Measurements from ENCODE around the gene BMP8A.
A peak's percentile ranks its signal among the peaks of the same experiment; 100 is the strongest.
"Not testable (repeated sequence)": the region's sequence is repeated elsewhere in the genome, so short reads cannot be mapped to it uniquely, and the experiment has no call there.

Gene BMP8A

GRCh38 chr1:39450041-39450440 is 41.4 kb upstream of the BMP8A start:
- H3K23ac ChIP-seq (ENCODE audit: low read length in 2 of 2); H3K9ac ChIP-seq (ENCODE audit: low read length); H3K27me3 ChIP-seq (ENCODE audit: control insufficient read depth in 1 of 2, insufficient read depth in 1 of 2, low read length in 2 of 2); H2BK120ac ChIP-seq (ENCODE audit: low read depth, low read length); H3K14ac ChIP-seq (ENCODE audit: low read length in 2 of 2); H3K4me3 ChIP-seq (ENCODE audit: insufficient read depth in 1 of 2, low read depth in 1 of 2, low read length in 2 of 2); H4K91ac ChIP-seq (ENCODE audit: low read length); H4K8ac ChIP-seq (ENCODE audit: low read length); H2BK15ac ChIP-seq (ENCODE audit: low read depth, poor library complexity, severe bottlenecking); H3K18ac ChIP-seq (ENCODE audit: low read depth in 1 of 2, low read length in 2 of 2); H3K4me1 ChIP-seq (ENCODE audit: control insufficient read depth, insufficient read depth, low read depth, low read length); H3K4me2 ChIP-seq (ENCODE audit: low read length, poor library complexity, severe bottlenecking); H3K27ac ChIP-seq (ENCODE audit: low read length, poor library complexity, severe bottlenecking); H2AK5ac ChIP-seq (ENCODE audit: low read length, severe bottlenecking); H2AFZ ChIP-seq (ENCODE audit: low read depth, low read length); DNase-seq; H3K9me3 ChIP-seq (ENCODE audit: control insufficient read depth, low read length); H3K4ac ChIP-seq (ENCODE audit: low read depth in 1 of 2, low read length in 2 of 2); H2BK12ac ChIP-seq (ENCODE audit: low read length in 2 of 2); H2BK5ac ChIP-seq (ENCODE audit: low read depth, low read length, poor library complexity, severe bottlenecking): not testable (repeated sequence)
- H3K79me1 ChIP-seq (replicated peaks; ENCODE audit: low read length, poor library complexity, severe bottlenecking), result peaks cover 14% of the 10 kb centered on the region
- 98% methylated on average over 4 of the region's 4 CpGs for WGBS
- peaks cover 52 to 95% of the 10 kb centered on the region in 2 experiments for H3K36me3 ChIP-seq (ENCODE audit: control insufficient read depth in 1 of 2, insufficient read depth in 2 of 2, low read depth in 1 of 2, low read length in 2 of 2)

GRCh38 chr1:39450956-39451606 is 40.4 kb upstream of the BMP8A start:
- Histone ChIP-seq H3K4ac (ENCODE audit: low read depth in 1 of 2, low read length in 2 of 2) (no peak overlapping the region), H3K9ac (ENCODE audit: low read length) (peak overlapping the region; percentile 31), H3K9me3 (ENCODE audit: control insufficient read depth, low read length) (no peaks in the 10 kb centered on the region), H3K36me3 (ENCODE audit: control insufficient read depth in 1 of 2, insufficient read depth in 2 of 2, low read depth in 1 of 2, low read length in 2 of 2) (peaks cover 57 to 95% of the 10 kb centered on the region in 2 experiments), H3K18ac (ENCODE audit: low read depth in 1 of 2, low read length in 2 of 2) (no peak overlapping the region), H3K4me1 (ENCODE audit: control insufficient read depth, insufficient read depth, low read depth, low read length) (no peaks in the 10 kb centered on the region), H4K8ac (ENCODE audit: low read length) (no peak overlapping the region), H3K4me2 (ENCODE audit: low read length, poor library complexity, severe bottlenecking) (no peak overlapping the region), H3K23ac (ENCODE audit: low read length in 2 of 2) (no peak overlapping the region), H2BK120ac (ENCODE audit: low read depth, low read length) (no peak overlapping the region), H2AK5ac (ENCODE audit: low read length, severe bottlenecking) (no peak overlapping the region), H2BK15ac (ENCODE audit: low read depth, poor library complexity, severe bottlenecking) (no peak overlapping the region), H3K27ac (ENCODE audit: low read length, poor library complexity, severe bottlenecking) (peak overlapping the region; percentile 2), H3K27me3 (ENCODE audit: control insufficient read depth in 1 of 2, insufficient read depth in 1 of 2, low read length in 2 of 2) (no peaks in the 10 kb centered on the region), H2AFZ (ENCODE audit: low read depth, low read length) (no peak overlapping the region), H3K4me3 (ENCODE audit: insufficient read depth in 1 of 2, low read depth in 1 of 2, low read length in 2 of 2) (no peak overlapping the region), H3K79me1 (replicated peaks; ENCODE audit: low read length, poor library complexity, severe bottlenecking) (peaks cover 17% of the 10 kb centered on the region), H4K91ac (ENCODE audit: low read length) (no peak overlapping the region), H3K14ac (ENCODE audit: low read length in 2 of 2) (no peak overlapping the region), H2BK5ac (ENCODE audit: low read depth, low read length, poor library complexity, severe bottlenecking) (no peak overlapping the region), H2BK12ac (ENCODE audit: low read length in 2 of 2) (no peak overlapping the region)
- WGBS, result 56% methylated on average over 10 of the region's 10 CpGs
- peak; percentile 88 for DNase-seq

- Histone ChIP-seq H3K18ac (ENCODE audit: low read depth in 1 of 2, low read length in 2 of 2) (no peak overlapping the region), H2AK5ac (ENCODE audit: low read length, severe bottlenecking) (no peak overlapping the region), H2AFZ (ENCODE audit: low read depth, low read length) (no peak overlapping the region), H3K79me1 (replicated peaks; ENCODE audit: low read length, poor library complexity, severe bottlenecking) (peaks cover 18% of the 10 kb centered on the region), H3K27ac (ENCODE audit: low read length, poor library complexity, severe bottlenecking) (no peak overlapping the region), H3K14ac (ENCODE audit: low read length in 2 of 2) (no peak overlapping the region), H3K4me2 (ENCODE audit: low read length, poor library complexity, severe bottlenecking) (no peak overlapping the region), H4K91ac (ENCODE audit: low read length) (no peak overlapping the region), H3K9ac (ENCODE audit: low read length) (no peak overlapping the region), H3K36me3 (ENCODE audit: control insufficient read depth in 1 of 2, insufficient read depth in 2 of 2, low read depth in 1 of 2, low read length in 2 of 2) (peaks cover 58 to 96% of the 10 kb centered on the region in 2 experiments), H2BK120ac (ENCODE audit: low read depth, low read length) (no peak overlapping the region), H3K4me3 (ENCODE audit: insufficient read depth in 1 of 2, low read depth in 1 of 2, low read length in 2 of 2) (no peak overlapping the region), H2BK5ac (ENCODE audit: low read depth, low read length, poor library complexity, severe bottlenecking) (no peak overlapping the region), H4K8ac (ENCODE audit: low read length) (no peak overlapping the region), H2BK12ac (ENCODE audit: low read length in 2 of 2) (no peak overlapping the region), H2BK15ac (ENCODE audit: low read depth, poor library complexity, severe bottlenecking) (no peak overlapping the region), H3K4me1 (ENCODE audit: control insufficient read depth, insufficient read depth, low read depth, low read length) (no peaks in the 10 kb centered on the region), H3K9me3 (ENCODE audit: control insufficient read depth, low read length) (no peaks in the 10 kb centered on the region), H3K4ac (ENCODE audit: low read depth in 1 of 2, low read length in 2 of 2) (no peak overlapping the region), H3K27me3 (ENCODE audit: control insufficient read depth in 1 of 2, insufficient read depth in 1 of 2, low read length in 2 of 2) (no peaks in the 10 kb centered on the region), H3K23ac (ENCODE audit: low read length in 2 of 2) (no peak overlapping the region)
- no peak for DNase-seq
- 97% methylated on average over 7 of the region's 7 CpGs for WGBS
Observed at GRCh38 chr1:39452081-39452480, 39.4 kb upstream of the BMP8A start.

GRCh38 chr1:39452540-39452939 is 38.9 kb upstream of the BMP8A start:
- Histone ChIP-seq H3K4me3 (ENCODE audit: insufficient read depth in 1 of 2, low read depth in 1 of 2, low read length in 2 of 2) (no peak overlapping the region), H2BK12ac (ENCODE audit: low read length in 2 of 2) (no peak overlapping the region), H3K23ac (ENCODE audit: low read length in 2 of 2) (no peak overlapping the region), H2BK5ac (ENCODE audit: low read depth, low read length, poor library complexity, severe bottlenecking) (no peak overlapping the region), H3K14ac (ENCODE audit: low read length in 2 of 2) (no peak overlapping the region), H2AFZ (ENCODE audit: low read depth, low read length) (no peak overlapping the region), H3K4me1 (ENCODE audit: control insufficient read depth, insufficient read depth, low read depth, low read length) (no peaks in the 10 kb centered on the region), H3K79me1 (replicated peaks; ENCODE audit: low read length, poor library complexity, severe bottlenecking) (peaks cover 18% of the 10 kb centered on the region), H3K27ac (ENCODE audit: low read length, poor library complexity, severe bottlenecking) (peak overlapping the region; percentile 43), H3K9ac (ENCODE audit: low read length) (no peak overlapping the region), H2AK5ac (ENCODE audit: low read length, severe bottlenecking) (no peak overlapping the region), H3K18ac (ENCODE audit: low read depth in 1 of 2, low read length in 2 of 2) (no peak overlapping the region), H2BK120ac (ENCODE audit: low read depth, low read length) (no peak overlapping the region), H3K9me3 (ENCODE audit: control insufficient read depth, low read length) (no peaks in the 10 kb centered on the region), H4K8ac (ENCODE audit: low read length) (peak overlapping the region; percentile 7), H2BK15ac (ENCODE audit: low read depth, poor library complexity, severe bottlenecking) (no peak overlapping the region), H3K36me3 (ENCODE audit: control insufficient read depth in 1 of 2, insufficient read depth in 2 of 2, low read depth in 1 of 2, low read length in 2 of 2) (peaks cover 62 to 96% of the 10 kb centered on the region in 2 experiments), H3K4ac (ENCODE audit: low read depth in 1 of 2, low read length in 2 of 2) (no peak overlapping the region), H4K91ac (ENCODE audit: low read length) (no peak overlapping the region), H3K27me3 (ENCODE audit: control insufficient read depth in 1 of 2, insufficient read depth in 1 of 2, low read length in 2 of 2) (no peaks in the 10 kb centered on the region), H3K4me2 (ENCODE audit: low read length, poor library complexity, severe bottlenecking) (no peak overlapping the region)
- 97% methylated on average over 5 of the region's 5 CpGs for WGBS
- no peak for DNase-seq
